A549 (cell line): Measurements from ENCODE around the gene CD300C. TPM values are rescaled to one million over a fixed set of nuclear protein-coding genes. Genes with fewer than 3 reads are reported as not detected.
A peak's percentile ranks its signal among the peaks of the same experiment; 100 is the strongest.

ENCODE experiments used
- ATAC-seq, 2 experiments: fragments of 200-7000 bp in 1 of 2; fragments of >200 bp in 1 of 2; cut with Nextera tagmentation in 1 of 2; cut with Tn5 transposase in 1 of 2; 3 replicates each; pipeline versions ENCODE4 v1.8.0 to v1.9.1; 2018 to 2020; ENCODE audit warnings: mild to moderate bottlenecking in 1 of 2, moderate library complexity in 1 of 2
- CTCF ChIA-PET: fragments of 300-600 bp; sonication (Branson Sonifier 250); formaldehyde crosslinking; extraction: SDS; loops from one replicate; lab custom pipeline; 2021; ENCODE audit warnings: antibody characterized with exemption, inconsistent platforms; lab: Yijun Ruan, JAX
- POLR2A ChIA-PET: fragments of 350-600 bp; formaldehyde crosslinking; extraction: SDS; loops from one replicate; lab custom pipeline; 2021; ENCODE audit warnings: antibody characterized with exemption, inconsistent platforms; lab: Yijun Ruan, JAX
- DNase-seq, 2 experiments: peaks; one replicate each; pipeline versions ENCODE4 v3.0.0 to v3.0.0-alpha.2; 2011 to 2016; ENCODE audit warnings: low read depth in 1 of 2, low spot score in 1 of 2
- FAIRE-seq: peaks from 2 replicates; lab custom pipeline; 2011; peaks lifted over from hg19 to GRCh38; lab: Jason Lieb, UNC
- H3K27ac ChIP-seq, 2 experiments: fragments of >200 bp; sonication (Bioruptor Twin); formaldehyde crosslinking; 3 replicates each; pipeline ENCODE4 v1.5.1; 2016 to 2017
- H3K4me1 ChIP-seq: fragments of >200 bp; sonication (Bioruptor Twin); formaldehyde crosslinking; 3 replicates; pipeline ENCODE4 v1.6.1; 2016
- H3K4me2 ChIP-seq: fragments of >200 bp; sonication (Bioruptor Twin); formaldehyde crosslinking; 3 replicates; pipeline ENCODE4 v1.6.1; 2016
- H3K4me3 ChIP-seq: fragments of >200 bp; sonication (Bioruptor Twin); formaldehyde crosslinking; 3 replicates; pipeline ENCODE4 v1.5.1; 2016
- H3K9me3 ChIP-seq: fragments of >200 bp; sonication (Bioruptor Twin); formaldehyde crosslinking; 3 replicates; pipeline ENCODE4 v1.6.1; 2016
- ATOH8 ChIP-seq: fragments of 250-450 bp; sonication (Bioruptor Pico); IDR thresholded peaks from 2 replicates; pipeline ENCODE4 v1.5.0; 2020; ENCODE audit warnings: low read depth, mild to moderate bottlenecking, moderate library complexity
- BCL3 ChIP-seq: fragments of >200 bp; sonication (Bioruptor Twin); formaldehyde crosslinking; IDR thresholded peaks from 3 replicates; pipeline ENCODE4 v1.6.1; 2016
- CBX2 ChIP-seq: fragments of 200-600 bp; sonication (generic); IDR thresholded peaks from 2 replicates; pipeline ENCODE4 v1.6.1; 2016; ENCODE audit warnings: low read depth, mild to moderate bottlenecking, borderline replicate concordance
- CHD2 ChIP-seq: fragments of 150-350 bp; IDR thresholded peaks from 2 replicates; pipeline ENCODE4 v1.6.1; 2014; ENCODE audit warnings: low read length; ENCODE audit not compliant: partially characterized antibody
- ELK1 ChIP-seq: fragments of 150-350 bp; IDR thresholded peaks from 2 replicates; pipeline ENCODE4 v1.6.1; 2014; ENCODE audit warnings: low read depth, mild to moderate bottlenecking, low read length
- ESRRA ChIP-seq: fragments of 150-350 bp; IDR thresholded peaks from 2 replicates; pipeline ENCODE4 v1.6.1; 2014; ENCODE audit warnings: mild to moderate bottlenecking, low read length, borderline replicate concordance
- FOSL2 ChIP-seq, 2 experiments: fragments of 450-650 bp in 1 of 2; fragments of >200 bp in 1 of 2; sonication (Bioruptor Twin) in 1 of 2; formaldehyde crosslinking; IDR thresholded peaks; 2 replicates each; pipeline versions ENCODE4 v1.5.0 to v1.6.1; 2016 to 2020; ENCODE audit warnings: mild to moderate bottlenecking in 1 of 2, moderate library complexity in 1 of 2
- GATA3 ChIP-seq: IDR thresholded peaks from 2 replicates; pipeline ENCODE4 v1.6.1; 2012; ENCODE audit warnings: borderline replicate concordance
- HEYL ChIP-seq: fragments of 250-450 bp; sonication (Bioruptor Pico); IDR thresholded peaks from 2 replicates; pipeline ENCODE4 v1.8.0; 2021; ENCODE audit warnings: mild to moderate bottlenecking, moderate library complexity
- HMGXB4 ChIP-seq: fragments of 250-450 bp; sonication (Bioruptor Pico); IDR thresholded peaks from 2 replicates; pipeline ENCODE4 v1.5.0; 2021; ENCODE audit warnings: mild to moderate bottlenecking, moderate library complexity, borderline replicate concordance
- KDM1A ChIP-seq: fragments of 200-600 bp; sonication (generic); IDR thresholded peaks from 2 replicates; pipeline ENCODE4 v1.6.1; 2016; ENCODE audit warnings: low read depth, mild to moderate bottlenecking
- PBX3 ChIP-seq: IDR thresholded peaks from 2 replicates; pipeline ENCODE4 v1.6.1; 2012
- PHF8 ChIP-seq: fragments of 200-600 bp; sonication (generic); IDR thresholded peaks from 2 replicates; pipeline ENCODE4 v1.6.1; 2016; ENCODE audit warnings: low read depth, mild to moderate bottlenecking, antibody characterized with exemption, moderate library complexity, borderline replicate concordance
- POLR2AphosphoS2 ChIP-seq: conservative IDR thresholded peaks from 2 replicates; pipeline ENCODE4 v1.6.1; 2012; ENCODE audit warnings: low read length, improper control_type of control experiment, inconsistent platforms
- RCOR1 ChIP-seq: fragments of 150-350 bp; IDR thresholded peaks from 2 replicates; pipeline ENCODE4 v1.6.1; 2014; ENCODE audit warnings: antibody characterized with exemption, low read length, low read depth
- REST ChIP-seq: fragments of 200-600 bp; sonication (generic); IDR thresholded peaks from 2 replicates; pipeline ENCODE4 v1.6.1; 2016; ENCODE audit warnings: antibody characterized with exemption, mild to moderate bottlenecking, moderate library complexity
- TFCP2L1 ChIP-seq: fragments of 250-450 bp; sonication (Bioruptor Pico); IDR thresholded peaks from 2 replicates; pipeline ENCODE4 v1.5.0; 2021; ENCODE audit warnings: mild to moderate bottlenecking
- ZNF302 ChIP-seq: fragments of 250-450 bp; sonication (Bioruptor Pico); IDR thresholded peaks from 2 replicates; pipeline ENCODE4 v1.9.0; 2021; ENCODE audit warnings: inconsistent platforms, mild to moderate bottlenecking, moderate library complexity
- ZSCAN20 ChIP-seq: fragments of 250-450 bp; sonication (Bioruptor Pico); IDR thresholded peaks from 2 replicates; pipeline ENCODE4 v1.8.0; 2022; ENCODE audit warnings: mild to moderate bottlenecking, moderate library complexity
- WGBS: methylation state at CpG from one replicate; pipeline ENCODE4 v1.1.6; 2017; ENCODE audit errors: missing lambda C conversion rate; 5-methylcytosine and 5-hydroxymethylcytosine counted together
- polyA plus RNA-seq, 4 experiments: library from polyadenylated mRNA; depleted of rRNA in 3 of 4; stranded (reverse); fragments of >200 nt; fragmentation: RNase III in 1 of 4; extraction: RNeasy Plus Mini Kit Qiagen cat#74134 plus additional on column Dnase treatment in 1 of 4; gene quantifications; 2 replicates in 3 of 4; 3 replicates in 1 of 4; pipeline ENCODE4 v1.2.3, GENCODE V29; 2011 to 2017

CD300C gene
- polyA plus RNA-seq, 2 of the 4 experiments (the other 2 are of a cell fraction): not detected

- WGBS: 37% methylated on average over 10 of the region's 10 CpGs
- no peaks in the 10 kb centered on the region for H3K4me1 ChIP-seq
- 0 out of 3 replicates have a peak, but pooled peaks cover 6% of the 10 kb centered on the region for H3K9me3 ChIP-seq
- DNase-seq (no peak), FAIRE-seq (no peak), ATAC-seq (peak in 1 of 2 experiments; percentile 50; a peak in 3 of 6 replicates)
- POLR2A ChIA-PET: no interaction called here
- no peak overlapping the region for H3K4me3 ChIP-seq
- H3K4me2 ChIP-seq: no peak overlapping the region
- H3K27ac ChIP-seq: no peak overlapping the region
- TF ChIP-seq ESRRA: no peak
- TF ChIP-seq BCL3: no peak
- no peak for TF ChIP-seq TFCP2L1 (CRISPR knock-in tag)
- no peak for TF ChIP-seq ELK1
- TF ChIP-seq CBX2: no peak
- no peak for TF ChIP-seq POLR2AphosphoS2
- TF ChIP-seq HEYL: no peak
- no peak for TF ChIP-seq KDM1A
- no peak for TF ChIP-seq RCOR1
- no peak for TF ChIP-seq FOSL2 (IDR thresholded peaks at IDR 0.05)
- no peak for TF ChIP-seq FOSL2 (CRISPR knock-in tag; IDR thresholded peaks at IDR 0.05)
- TF ChIP-seq HMGXB4: no peak
- TF ChIP-seq ATOH8 (CRISPR knock-in tag): no peak
- TF ChIP-seq PHF8: no peak
- no peak for TF ChIP-seq PBX3
- TF ChIP-seq ZSCAN20: no peak
- no peak for TF ChIP-seq ZNF302 (CRISPR knock-in tag)
- TF ChIP-seq GATA3: no peak
- no peak for TF ChIP-seq REST
- TF ChIP-seq CHD2: no peak
- CTCF ChIA-PET: interaction anchor here (0.6 to 5.3 kb wide), 34 partner anchors 9 to 312 kb away, joined by 3 to 59 read pairs (median 4); partner anchors contain the start of genes BTBD17, CD300H and GPR142
These were observed 13.8 kb downstream of the CD300C start for GRCh38 chr17:74532115-74532514.
